Measurements from ENCODE around the gene COX8A.
A peak's percentile ranks its signal among the peaks of the same experiment; 100 is the strongest.

COX8A gene

DNA sequence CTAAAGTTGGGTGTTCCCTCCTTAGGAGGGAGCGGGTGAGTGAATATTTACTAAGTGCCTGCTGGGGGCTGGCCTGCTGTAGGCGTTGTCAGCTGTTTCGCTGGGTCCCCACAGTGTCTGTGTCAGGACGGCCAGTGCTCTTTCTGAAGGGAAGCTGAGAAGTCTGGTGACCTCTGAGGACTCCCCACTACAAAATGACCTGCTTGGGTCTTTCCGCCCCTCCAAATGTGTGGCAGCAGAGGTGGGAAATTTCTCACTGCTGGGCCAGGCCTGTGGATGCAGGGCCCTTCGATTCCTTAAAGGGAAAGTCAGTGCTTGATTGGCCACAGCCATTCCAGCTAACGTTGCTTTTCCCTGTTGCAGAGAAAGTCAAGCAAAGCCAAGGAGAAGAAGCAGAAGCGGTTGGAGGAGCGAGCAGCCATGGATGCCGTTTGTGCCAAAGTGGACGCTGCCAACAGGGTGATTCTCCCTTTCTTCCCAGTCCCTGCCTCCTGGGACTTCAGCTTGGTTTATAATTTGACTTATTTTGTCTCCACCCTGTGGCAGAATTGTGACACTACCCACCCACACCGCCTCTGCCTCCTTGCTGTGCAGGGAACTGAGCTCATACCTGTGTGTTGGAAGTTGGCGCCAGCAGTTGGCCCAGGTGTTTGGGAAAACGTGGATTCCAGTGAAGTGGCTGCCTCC lies 28.8 kb upstream of the COX8A start:
- ATAC-seq = peak; percentile 99
- TF ChIP-seq ZNF565 (CRISPR knock-in tag; conservative IDR thresholded peaks at IDR 0.05; ENCODE audit: low read depth) (no peak), CSDC2 (CRISPR knock-in tag; IDR thresholded peaks at IDR 0.05) (no peak), ZNF8 (CRISPR knock-in tag; IDR thresholded peaks at IDR 0.05) (no peak)
- TF ChIP-seq, protein P1, sequence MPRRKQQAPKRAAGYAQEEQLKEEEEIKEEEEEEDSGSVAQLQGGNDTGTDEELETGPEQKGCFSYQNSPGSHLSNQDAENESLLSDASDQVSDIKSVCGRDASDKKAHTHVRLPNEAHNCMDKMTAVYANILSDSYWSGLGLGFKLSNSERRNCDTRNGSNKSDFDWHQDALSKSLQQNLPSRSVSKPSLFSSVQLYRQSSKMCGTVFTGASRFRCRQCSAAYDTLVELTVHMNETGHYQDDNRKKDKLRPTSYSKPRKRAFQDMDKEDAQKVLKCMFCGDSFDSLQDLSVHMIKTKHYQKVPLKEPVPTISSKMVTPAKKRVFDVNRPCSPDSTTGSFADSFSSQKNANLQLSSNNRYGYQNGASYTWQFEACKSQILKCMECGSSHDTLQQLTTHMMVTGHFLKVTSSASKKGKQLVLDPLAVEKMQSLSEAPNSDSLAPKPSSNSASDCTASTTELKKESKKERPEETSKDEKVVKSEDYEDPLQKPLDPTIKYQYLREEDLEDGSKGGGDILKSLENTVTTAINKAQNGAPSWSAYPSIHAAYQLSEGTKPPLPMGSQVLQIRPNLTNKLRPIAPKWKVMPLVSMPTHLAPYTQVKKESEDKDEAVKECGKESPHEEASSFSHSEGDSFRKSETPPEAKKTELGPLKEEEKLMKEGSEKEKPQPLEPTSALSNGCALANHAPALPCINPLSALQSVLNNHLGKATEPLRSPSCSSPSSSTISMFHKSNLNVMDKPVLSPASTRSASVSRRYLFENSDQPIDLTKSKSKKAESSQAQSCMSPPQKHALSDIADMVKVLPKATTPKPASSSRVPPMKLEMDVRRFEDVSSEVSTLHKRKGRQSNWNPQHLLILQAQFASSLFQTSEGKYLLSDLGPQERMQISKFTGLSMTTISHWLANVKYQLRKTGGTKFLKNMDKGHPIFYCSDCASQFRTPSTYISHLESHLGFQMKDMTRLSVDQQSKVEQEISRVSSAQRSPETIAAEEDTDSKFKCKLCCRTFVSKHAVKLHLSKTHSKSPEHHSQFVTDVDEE (CRISPR knock-in tag; IDR thresholded peaks at IDR 0.05) = no peak

DNA sequence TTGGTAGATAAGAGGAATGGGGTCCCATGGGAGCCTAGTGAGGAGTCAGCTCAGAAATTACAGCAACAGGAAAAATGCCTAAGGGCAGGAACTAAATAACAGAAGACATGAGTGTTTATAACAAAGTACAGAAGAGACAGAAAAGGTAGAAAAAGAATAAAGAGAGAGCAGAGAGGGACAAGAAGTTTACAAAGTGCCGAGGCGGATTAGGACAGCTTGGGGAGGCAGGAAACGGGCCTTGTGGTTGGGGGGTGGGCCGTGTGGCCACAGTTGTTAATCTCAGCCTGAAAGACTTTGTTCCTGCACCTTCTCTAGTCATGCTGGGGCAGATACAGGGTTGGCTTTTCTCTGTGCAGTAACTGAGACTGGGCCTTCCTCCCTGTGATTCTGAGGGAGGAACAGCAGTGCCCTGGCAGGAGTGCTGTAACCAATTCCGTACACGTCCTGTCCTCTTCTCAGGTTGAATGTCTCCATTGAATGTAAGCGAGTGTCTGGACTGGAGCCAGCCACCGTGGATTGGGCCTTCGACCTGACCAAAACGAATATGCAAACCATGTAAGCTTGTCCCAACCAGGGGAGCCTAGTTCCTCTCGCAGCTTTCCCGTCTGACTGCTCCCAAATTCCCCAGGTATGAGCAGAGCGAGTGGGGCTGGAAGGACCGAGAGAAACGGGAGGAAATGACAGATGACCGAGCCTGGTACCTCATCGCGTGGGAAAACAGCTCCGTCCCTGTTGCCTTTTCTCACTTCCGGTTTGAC lies 22.5 kb upstream of the COX8A start:
- no peak for ATAC-seq
- no peak for TF ChIP-seq ZNF70 (CRISPR knock-in tag; IDR thresholded peaks at IDR 0.05)
- TF ChIP-seq, protein P2, sequence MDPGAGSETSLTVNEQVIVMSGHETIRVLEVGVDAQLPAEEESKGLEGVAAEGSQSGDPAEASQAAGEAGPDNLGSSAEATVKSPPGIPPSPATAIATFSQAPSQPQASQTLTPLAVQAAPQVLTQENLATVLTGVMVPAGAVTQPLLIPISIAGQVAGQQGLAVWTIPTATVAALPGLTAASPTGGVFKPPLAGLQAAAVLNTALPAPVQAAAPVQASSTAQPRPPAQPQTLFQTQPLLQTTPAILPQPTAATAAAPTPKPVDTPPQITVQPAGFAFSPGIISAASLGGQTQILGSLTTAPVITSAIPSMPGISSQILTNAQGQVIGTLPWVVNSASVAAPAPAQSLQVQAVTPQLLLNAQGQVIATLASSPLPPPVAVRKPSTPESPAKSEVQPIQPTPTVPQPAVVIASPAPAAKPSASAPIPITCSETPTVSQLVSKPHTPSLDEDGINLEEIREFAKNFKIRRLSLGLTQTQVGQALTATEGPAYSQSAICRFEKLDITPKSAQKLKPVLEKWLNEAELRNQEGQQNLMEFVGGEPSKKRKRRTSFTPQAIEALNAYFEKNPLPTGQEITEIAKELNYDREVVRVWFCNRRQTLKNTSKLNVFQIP (CRISPR knock-in tag; IDR thresholded peaks at IDR 0.05; ENCODE audit: borderline replicate concordance, low read depth) = no peak
- no peak for TF ChIP-seq ZC3H10 (CRISPR knock-in tag; IDR thresholded peaks at IDR 0.05)
- TF ChIP-seq ZNF8 (CRISPR knock-in tag; IDR thresholded peaks at IDR 0.05) = no peak

- ATAC-seq = no peak
- no peak for TF ChIP-seq GLIS3 (CRISPR knock-in tag; IDR thresholded peaks at IDR 0.05)
- TF ChIP-seq, protein P1 (CRISPR knock-in tag; IDR thresholded peaks at IDR 0.05) = no peak
- TF ChIP-seq ZNF8 (CRISPR knock-in tag; IDR thresholded peaks at IDR 0.05) = no peak
- TF ChIP-seq ZC3H10 (CRISPR knock-in tag; IDR thresholded peaks at IDR 0.05) = no peak
- no peak for TF ChIP-seq CREB5 (CRISPR knock-in tag; IDR thresholded peaks at IDR 0.05; ENCODE audit: low read depth)
- TF ChIP-seq ZNF70 (CRISPR knock-in tag; IDR thresholded peaks at IDR 0.05) = no peak
- no peak for TF ChIP-seq ESRRG (CRISPR knock-in tag; IDR thresholded peaks at IDR 0.05)
- TF ChIP-seq OSR1 (CRISPR knock-in tag; IDR thresholded peaks at IDR 0.05) = no peak
- TF ChIP-seq TOX (CRISPR knock-in tag; IDR thresholded peaks at IDR 0.05; ENCODE audit: borderline replicate concordance) = no peak
- no peak for TF ChIP-seq SNAI2 (CRISPR knock-in tag; IDR thresholded peaks at IDR 0.05)
- TF ChIP-seq PPARA (CRISPR knock-in tag; IDR thresholded peaks at IDR 0.05; ENCODE audit: borderline replicate concordance) = no peak
- TF ChIP-seq CSRNP3 (CRISPR knock-in tag; IDR thresholded peaks at IDR 0.05) = no peak
- TF ChIP-seq, protein P3, sequence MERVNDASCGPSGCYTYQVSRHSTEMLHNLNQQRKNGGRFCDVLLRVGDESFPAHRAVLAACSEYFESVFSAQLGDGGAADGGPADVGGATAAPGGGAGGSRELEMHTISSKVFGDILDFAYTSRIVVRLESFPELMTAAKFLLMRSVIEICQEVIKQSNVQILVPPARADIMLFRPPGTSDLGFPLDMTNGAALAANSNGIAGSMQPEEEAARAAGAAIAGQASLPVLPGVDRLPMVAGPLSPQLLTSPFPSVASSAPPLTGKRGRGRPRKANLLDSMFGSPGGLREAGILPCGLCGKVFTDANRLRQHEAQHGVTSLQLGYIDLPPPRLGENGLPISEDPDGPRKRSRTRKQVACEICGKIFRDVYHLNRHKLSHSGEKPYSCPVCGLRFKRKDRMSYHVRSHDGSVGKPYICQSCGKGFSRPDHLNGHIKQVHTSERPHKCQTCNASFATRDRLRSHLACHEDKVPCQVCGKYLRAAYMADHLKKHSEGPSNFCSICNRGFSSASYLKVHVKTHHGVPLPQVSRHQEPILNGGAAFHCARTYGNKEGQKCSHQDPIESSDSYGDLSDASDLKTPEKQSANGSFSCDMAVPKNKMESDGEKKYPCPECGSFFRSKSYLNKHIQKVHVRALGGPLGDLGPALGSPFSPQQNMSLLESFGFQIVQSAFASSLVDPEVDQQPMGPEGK (CRISPR knock-in tag; IDR thresholded peaks at IDR 0.05; ENCODE audit: borderline replicate concordance) = no peak
These were observed 21.9 kb upstream of the COX8A start for GRCh38 chr11:63952570-63952969.

All from SK-N-SH treated with all-trans-retinoic acid at 6 μM for 48 hours (cell line).